ENCODE results near the gene CHRNB4.

DNA sequence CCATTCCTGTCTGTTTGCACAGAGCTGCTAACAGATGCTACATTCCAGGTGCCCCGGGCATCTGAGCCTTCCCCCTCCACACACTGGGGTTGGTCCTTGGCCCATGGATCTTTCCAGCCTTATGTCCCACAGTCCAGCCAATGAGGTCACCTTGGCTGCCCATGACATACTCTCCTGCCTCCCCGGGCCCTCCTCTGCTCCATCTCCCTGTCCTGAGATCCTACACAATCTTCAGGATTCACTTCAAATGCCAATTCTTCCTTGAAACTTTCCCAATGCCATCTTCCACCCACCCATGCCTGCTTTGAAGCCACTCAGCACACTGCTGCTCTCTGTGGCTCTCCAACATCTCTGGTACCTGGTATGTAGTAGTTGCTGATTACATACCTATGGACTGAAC, 24.5 kb downstream of the CHRNB4 start:
- no peak for TF ChIP-seq GATA3 (IDR thresholded peaks at IDR 0.05; ENCODE audit: low read depth, low read length)
- no peak for TF ChIP-seq GATA2 (IDR thresholded peaks at IDR 0.05; ENCODE audit: low read depth, low read length)
